GM20431 (cell line): ENCODE measurements around the gene ARHGAP24.

Experiments used
- in situ Hi-C: fragments of 300-500 bp; cut with MseI, MboI; formaldehyde crosslinking; loops from one replicate; pipeline ENCODE4 v1.15.0; 2020; ENCODE audit warnings: low sequenced_read_pairs; ENCODE audit not compliant: unreplicated experiment

Gene ARHGAP24

DNA sequence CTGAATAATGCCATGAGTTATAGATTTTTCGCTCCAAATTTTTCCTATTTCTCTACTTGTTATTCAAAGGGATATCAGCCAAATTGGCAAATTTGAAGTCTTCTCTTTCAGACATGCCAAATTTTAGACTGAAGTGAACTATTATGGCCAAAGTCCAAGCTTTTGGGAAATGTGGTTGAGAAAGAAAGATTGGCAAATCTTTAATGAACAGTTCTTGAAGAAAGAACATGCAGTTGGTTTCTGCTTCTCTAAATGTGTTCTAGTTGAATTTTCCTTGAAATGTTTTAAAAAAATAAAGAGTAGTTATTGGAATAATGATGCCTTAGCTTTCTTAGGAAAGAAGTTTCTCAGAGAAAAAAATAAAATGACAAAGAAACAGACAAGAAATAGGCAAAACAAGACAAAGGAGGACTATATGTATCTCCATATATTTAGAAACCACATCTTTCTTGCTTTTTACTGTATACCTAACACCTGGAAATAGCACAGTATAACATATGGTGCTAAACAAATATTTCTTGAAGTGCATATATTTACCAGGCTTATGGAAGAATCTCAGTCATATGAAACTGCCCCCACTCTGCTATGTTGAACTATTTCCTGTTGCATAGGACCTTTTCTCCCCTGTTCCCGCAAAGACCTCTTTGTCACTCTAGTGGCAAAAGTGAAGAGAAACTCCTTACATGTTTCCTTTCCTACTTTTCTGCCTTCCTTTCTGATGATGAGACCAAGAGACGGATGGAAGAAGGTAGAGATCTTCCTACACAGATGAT is 250.0 kb downstream of the ARHGAP24 start:
- in situ Hi-C loops = loop anchor here (25.0 kb wide), 1 partner anchor 313 kb away; no protein-coding TSS in a partner anchor

DNA sequence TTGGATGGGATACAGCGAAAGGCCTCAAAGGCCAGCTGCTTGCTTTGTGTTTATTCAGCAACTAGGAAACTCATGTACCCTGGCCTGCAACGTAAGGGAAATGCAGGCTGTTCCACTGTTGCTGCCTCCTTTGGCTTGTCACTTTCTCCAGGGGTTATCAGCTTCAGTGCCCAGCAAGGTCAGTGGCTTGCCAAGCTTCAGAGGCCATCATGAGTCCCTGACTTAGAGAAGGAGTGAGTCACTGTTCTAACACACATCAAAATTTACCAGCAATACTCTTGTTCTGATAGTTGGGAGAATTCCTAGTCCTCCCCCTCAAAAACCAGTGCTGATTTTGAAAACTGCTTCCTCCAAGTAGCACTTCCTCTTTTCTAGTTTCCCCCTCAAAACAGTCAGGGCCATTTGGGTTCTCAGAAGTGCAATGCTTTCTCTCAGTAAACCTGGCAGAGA is 250.8 kb downstream of the ARHGAP24 start:
- in situ Hi-C loops = loop anchor here (25.0 kb wide), 1 partner anchor 313 kb away; no protein-coding TSS in a partner anchor

DNA sequence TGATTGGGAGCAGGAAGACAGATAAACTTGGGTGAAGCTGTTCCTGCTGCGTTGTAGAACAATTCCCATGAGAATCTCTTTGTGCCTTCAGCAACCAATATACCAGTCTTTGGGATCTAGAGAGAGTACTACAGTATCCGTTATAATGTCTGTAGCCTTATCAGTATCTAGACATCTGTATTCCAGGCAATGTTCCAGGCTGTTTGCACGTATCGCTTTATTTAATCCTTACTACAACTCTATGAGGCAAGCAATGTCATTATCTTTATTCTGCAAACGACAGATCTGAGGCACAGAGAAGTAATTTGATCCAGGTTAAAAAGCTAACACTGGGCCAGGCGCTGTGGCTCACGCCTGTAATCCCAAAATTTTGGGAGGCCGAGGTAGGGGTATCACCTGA is 251.6 kb downstream of the ARHGAP24 start:
- in situ Hi-C loops = loop anchor here (25.0 kb wide), 1 partner anchor 314 kb away; no protein-coding TSS in a partner anchor

DNA sequence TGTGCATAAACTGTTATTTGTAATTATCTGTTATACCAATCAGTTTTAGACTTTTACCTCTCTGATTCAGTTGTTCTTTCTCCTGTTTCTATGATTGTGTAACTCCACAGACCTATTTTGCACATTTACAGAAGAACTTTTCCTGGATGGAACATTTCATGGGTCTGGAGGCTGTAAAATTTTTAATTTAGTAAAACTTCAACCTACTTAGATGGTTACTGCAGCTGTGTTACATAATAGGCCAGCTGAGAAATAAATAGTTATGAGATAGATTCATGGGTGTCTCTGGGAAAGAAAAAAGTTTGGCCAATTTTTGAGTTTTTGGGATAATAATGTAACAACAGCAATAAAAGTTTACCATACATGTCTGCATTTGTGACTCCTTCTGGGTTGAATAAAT is 253.5 kb downstream of the ARHGAP24 start:
- in situ Hi-C loops = loop anchor here (25.0 kb wide), 1 partner anchor 316 kb away; no protein-coding TSS in a partner anchor

DNA sequence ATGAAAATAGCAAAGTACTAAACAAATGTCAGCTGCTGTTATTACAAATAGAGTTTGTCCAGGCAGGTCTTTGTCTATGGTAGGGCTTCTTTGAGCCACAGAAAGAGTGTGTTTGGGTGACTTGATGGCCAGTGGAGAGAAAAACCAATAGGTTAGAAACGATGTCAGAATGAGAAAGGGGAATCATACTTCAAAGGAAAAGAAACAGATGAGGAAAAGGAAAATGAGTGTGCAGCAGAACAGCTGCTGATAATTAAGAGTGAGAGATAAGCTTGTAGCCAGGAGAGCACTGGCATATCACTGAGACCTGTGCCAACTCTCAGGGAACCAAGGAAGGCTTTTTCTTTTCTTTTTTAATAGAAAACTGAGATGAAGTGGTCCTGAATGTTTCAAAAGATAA is 257.2 kb downstream of the ARHGAP24 start:
- in situ Hi-C loops = loop anchor here (25.0 kb wide), 1 partner anchor 320 kb away; no protein-coding TSS in a partner anchor

DNA sequence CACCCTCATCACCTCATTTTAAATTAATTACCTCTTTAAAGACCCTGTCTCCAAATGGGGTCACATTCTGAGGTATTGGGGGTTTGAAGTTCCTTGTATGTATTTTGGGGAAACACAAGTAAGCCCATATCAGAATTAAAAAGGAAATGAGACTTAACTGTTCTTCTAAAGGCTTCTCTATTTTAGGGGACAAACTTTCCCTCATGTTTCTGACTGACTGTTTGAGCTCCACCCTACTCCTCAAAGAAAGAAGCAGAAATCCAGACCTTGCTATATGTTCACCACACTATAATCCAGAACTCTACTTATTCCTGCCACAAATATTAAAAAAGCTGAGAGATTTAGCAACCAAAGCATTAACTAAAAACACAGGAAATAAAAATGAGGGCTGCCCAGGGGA is 258.8 kb downstream of the ARHGAP24 start:
- in situ Hi-C loops = loop anchor here (25.0 kb wide), 1 partner anchor 321 kb away; no protein-coding TSS in a partner anchor

DNA sequence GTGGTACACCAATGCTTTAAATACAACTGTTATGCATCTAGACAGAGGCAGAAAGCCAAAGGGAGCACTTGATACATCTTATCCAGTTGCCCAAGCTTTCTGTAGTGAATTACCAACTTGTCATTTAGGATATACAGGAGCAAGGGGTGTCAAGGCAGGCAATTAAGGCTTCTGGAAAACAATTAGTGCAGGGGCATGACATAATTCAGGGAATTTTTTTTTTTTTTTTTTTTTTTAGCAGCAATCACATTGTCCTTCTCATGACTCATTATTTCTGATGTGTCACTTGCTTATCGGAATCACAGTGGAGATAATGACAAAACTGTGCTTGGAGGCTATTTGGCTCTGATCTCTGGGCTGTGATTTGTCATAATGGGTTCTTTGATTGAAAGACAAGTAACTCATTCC is 259.5 kb downstream of the ARHGAP24 start:
- in situ Hi-C loops = loop anchor here (25.0 kb wide), 1 partner anchor 322 kb away; no protein-coding TSS in a partner anchor

DNA sequence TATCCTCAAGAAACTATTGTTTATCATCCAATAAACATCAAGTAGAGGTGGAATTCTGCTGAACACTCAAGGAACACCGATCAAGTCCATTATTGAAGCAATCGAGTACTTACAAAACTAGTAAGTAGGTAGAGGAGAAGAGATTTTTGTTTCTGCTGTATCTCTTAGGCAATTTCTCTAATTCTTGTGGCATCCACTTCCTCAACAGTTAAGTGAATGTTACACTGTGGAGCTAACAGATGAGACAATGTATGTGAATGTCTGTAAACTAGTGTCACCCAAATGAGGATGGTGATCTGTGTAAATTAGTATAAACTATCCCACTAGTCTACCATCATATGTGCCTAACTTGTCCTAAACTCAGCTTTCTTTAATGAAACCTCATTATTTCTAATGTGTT is 261.6 kb downstream of the ARHGAP24 start:
- in situ Hi-C loops = loop anchor here (25.0 kb wide), 1 partner anchor 324 kb away; no protein-coding TSS in a partner anchor

DNA sequence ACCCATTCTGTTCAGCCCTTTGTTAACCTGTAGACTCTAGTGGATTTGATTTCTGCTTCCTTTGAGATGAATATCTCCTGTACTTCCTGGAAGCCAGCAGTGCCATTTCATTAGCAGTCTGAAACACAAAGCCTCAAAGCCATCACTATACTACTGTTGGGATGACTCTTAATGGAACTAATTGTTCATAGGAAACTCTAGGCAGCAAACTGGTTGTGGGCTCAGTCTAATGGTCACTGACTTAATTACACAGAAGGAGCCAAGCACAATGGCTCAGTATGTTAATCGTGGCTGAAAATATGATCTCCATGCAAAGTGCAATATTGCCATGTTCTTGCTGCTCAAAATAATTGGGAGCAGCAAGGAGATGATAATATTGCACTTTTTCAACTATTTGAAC is 262.3 kb downstream of the ARHGAP24 start:
- in situ Hi-C loops = loop anchor here (25.0 kb wide), 1 partner anchor 325 kb away; no protein-coding TSS in a partner anchor

DNA sequence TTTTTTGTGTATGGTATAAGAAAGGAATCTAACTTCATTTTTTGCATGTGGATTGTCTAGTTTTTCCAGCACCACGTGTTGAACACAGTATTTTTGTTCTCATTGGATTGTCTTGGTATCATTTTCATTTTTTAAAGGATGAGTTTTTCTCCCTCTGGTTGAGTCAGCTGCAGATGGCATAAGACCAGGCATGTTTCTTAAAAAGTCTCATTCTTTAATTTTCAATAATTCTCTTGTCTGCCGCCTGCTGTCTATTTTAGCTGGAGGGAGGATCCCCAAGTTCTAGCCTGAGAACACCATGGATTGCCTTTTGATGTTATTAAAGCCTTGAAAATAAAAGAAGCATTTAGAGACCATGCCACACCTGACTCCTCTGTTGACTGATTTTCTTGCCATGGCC is 263.8 kb downstream of the ARHGAP24 start:
- in situ Hi-C loops = loop anchor here (25.0 kb wide), 1 partner anchor 326 kb away; no protein-coding TSS in a partner anchor

DNA sequence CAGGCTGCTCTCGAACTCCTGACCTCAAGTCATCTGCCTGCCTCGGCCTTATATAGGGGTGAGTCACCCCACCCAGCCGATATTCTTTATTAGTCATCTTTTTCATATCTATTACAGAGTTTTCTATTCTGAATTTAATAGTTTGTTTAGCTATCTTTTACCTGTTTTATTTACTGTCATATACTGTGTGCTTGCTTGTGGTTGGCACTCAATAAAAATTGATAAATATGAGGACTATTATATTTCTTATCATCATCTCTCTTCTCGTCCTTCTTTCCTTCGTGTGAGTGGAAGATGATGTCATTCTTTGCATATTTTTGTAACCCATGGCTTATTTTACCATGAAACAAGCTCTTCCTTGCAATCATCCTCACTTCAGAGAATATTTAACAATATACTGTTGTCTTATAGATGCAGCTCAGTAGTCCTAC is 265.5 kb downstream of the ARHGAP24 start:
- in situ Hi-C loops = loop anchor here (25.0 kb wide), 1 partner anchor 328 kb away; no protein-coding TSS in a partner anchor

DNA sequence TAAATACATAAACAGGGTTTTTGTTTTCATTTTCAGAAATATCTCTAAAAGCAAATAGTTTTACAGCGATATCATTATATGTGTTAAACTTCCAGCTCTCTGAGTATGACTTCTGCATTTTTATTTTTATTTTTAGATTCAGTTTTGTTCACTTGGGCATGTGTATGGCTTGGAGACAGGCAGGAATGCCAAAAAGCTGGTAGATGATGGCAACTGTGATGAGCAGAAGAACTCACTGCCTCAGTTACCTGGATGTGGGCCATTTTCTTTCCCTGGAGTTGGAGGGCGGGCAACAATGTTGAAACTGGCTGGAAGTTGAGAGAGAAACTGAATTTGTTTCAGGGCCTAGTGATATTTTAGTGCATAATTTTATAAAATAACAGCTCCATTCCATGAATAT is 266.4 kb downstream of the ARHGAP24 start:
- in situ Hi-C loops = loop anchor here (25.0 kb wide), 1 partner anchor 329 kb away; no protein-coding TSS in a partner anchor

DNA sequence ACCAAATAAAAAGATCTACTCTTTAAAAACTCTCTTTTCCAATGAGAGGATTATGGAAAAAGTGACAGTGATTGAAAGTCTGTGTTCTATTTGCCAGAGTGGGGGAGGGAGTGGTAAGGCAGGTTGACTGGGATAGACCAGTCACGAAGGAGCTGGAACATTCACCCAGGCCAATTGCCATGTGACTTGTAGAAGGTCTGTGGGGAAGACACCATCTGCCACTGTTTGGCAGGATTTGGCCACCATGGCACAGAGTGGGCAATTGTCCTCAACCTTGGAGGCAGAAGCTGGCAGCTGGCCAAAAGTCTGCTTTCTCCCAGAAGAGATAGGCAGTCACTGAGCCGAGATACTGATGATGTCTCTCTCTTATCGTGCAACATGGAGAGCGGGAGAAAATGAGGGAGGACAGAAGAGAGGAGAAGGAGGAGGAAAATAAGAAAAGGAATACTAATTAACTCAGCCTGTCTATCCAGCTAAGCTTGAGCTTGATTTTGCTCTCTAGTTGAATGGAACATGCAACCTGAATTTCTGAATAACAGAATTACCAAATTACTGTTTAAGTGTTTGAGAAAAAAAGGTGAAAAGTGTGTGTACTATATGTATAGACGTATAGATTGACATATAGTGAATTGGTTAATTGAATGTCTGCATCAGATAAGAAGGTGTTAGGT is 267.1 kb downstream of the ARHGAP24 start:
- in situ Hi-C loops = loop anchor here (25.0 kb wide), 1 partner anchor 330 kb away; no protein-coding TSS in a partner anchor

DNA sequence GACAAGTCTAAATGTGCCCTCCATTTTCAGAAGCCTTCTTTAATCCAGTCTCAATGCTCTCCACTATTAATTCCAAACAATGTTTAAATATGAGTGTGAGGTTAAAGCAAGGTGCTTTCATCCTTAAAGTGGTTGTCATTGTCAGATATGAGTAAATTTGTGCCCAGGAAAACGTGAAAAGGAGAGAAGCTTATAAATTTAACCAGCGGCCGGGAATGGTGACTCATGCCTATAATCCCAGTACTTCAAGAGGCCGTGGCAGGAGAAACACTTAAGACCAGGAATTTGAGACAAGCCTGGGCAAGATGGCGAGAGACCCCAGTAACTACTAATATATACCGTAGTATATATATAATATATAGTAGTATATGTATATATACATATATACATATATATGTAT is 270.0 kb downstream of the ARHGAP24 start:
- in situ Hi-C loops = loop anchor here (25.0 kb wide), 1 partner anchor 333 kb away; no protein-coding TSS in a partner anchor

DNA sequence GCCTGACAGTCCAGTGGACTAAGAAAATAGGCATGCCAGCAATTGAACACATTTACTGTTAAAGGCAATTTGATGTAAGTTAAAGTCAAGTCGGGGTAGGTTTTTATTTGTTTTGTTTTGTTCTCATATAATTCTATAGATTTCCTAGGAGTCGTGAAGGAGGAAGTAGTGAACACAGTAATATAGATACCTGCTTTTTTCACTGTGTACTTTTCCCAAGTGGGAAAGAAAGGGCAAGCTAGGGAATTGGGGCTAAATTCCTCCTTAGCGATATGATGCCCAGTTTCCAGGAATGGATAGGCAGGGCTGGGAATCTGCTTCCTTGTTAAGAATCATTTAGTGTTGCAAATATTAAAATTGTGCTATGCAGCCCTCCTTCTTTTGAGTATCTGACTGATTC is 271.0 kb downstream of the ARHGAP24 start:
- in situ Hi-C loops = loop anchor here (25.0 kb wide), 1 partner anchor 334 kb away; no protein-coding TSS in a partner anchor

DNA sequence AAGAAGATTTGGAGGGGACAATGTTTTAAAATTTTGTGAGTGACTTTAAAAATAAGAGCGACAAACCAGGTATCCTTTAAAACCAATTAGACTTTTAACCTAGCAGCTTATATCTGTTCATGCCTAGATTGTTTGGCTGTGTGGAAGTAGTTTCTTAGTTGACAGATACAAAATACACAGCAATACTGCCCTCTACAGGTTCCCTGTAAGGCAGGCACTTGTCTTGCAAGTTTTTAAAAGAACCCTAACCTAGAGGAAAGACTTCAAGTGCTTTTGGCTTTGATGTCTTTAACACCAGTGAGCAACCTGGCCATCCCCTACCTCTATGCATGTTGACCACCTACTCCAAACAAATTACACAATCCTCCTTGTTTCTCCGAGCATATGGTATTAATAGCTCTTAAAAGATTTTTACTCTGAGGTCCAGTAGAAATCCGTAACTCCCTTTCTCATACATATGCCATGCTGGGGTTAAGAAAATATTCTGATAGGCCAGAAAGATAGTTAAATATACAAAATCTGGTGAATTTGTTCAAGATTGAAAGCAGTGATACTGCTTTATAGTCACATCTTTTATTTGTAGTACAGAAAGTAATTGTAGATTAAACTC is 273.0 kb downstream of the ARHGAP24 start:
- in situ Hi-C loops = loop anchor here (25.0 kb wide), 1 partner anchor 336 kb away; no protein-coding TSS in a partner anchor

DNA sequence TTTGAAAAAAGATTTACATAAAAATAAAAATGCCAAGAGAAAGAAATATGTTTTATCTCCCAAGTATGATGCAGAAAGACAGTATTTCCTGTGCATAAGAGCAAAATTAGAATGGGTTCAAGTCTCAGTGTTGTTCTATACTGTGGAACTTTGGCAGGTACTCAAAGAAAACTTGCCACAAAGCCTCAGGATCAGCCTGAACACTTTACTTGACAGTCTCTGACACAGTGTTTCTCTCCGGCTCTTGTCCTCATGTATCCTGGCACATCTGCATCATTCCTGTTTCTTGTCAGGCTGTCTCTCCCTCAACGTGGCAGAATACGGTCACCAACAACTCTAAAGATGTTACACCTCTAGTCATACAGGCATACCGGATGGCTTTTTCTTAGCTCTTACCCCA is 273.7 kb downstream of the ARHGAP24 start:
- in situ Hi-C loops = loop anchor here (25.0 kb wide), 1 partner anchor 336 kb away; no protein-coding TSS in a partner anchor

DNA sequence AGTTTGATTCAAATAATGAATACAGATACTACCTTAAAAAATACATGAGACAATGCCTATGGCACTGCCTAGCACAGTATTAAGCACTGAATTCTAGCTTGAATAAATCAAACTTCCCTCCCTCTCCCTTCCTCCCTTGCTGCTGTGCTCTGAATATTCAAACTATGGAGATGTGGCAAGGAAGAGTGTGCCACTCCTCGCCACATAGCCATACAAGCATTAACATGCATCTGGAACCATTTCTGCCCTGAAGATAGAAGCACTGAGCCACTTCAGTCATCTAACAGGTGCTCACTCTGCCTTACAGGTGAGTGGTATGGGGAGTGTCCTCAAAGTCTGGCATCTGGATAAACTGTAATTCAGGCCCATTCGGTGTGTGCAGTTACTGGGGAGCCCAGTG is 276.9 kb downstream of the ARHGAP24 start:
- in situ Hi-C loops = no loop called here

DNA sequence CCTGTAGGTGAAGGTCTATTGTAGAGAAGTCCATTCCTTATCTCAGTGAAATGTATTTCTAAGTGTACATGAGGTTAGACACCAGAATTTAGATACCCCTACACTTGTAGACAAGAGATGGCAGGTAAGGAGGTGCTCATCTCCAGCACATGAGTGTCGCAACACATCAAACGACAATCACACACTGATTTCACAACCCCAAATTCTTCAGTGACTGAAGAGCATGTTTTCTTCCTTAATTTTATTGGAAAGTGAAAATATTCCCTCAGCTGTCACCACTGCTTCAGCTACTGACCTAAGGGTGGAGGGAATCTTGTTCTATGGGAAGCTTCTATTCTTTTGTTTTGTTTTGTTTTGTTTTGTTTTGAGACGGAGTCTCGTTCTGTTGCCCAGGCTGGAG is 280.3 kb downstream of the ARHGAP24 start:
- in situ Hi-C loops = no loop called here

DNA sequence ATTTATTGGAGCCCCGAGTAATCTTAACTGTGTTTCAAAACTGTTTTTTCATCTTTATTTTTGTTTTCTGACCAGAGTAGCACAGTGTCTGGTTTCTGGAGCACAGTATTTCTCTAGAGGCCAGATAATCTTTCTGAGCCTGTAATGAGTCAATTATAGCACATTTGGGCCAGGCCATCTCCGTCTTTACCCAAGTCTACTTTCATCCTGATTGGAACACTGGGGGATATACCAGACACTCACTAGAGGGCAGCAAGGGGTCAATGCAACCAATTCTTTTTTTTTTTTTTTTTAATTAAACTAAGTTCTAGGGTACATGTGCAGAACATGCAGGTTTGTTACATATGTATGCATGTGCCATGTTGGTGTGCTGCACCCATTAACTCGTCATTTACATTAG is 282.0 kb downstream of the ARHGAP24 start:
- in situ Hi-C loops = no loop called here
